Measurements from ENCODE around the gene SLC25A34. TPM values are rescaled to one million over a fixed set of nuclear protein-coding genes. Genes with fewer than 3 reads are reported as not detected.

SLC25A34 gene
- total and polyA plus RNA-seq, 2 of the 13 experiments (the other 11 are each of a cell fraction or from before 2014, with no cell fraction given): 0.13 to 0.18 TPM

- WGBS (ENCODE audit: low lambda C conversion rate): 80% methylated on average over 1 of the region's 5 CpGs
- no peak overlapping the region for H2AFZ ChIP-seq (ENCODE audit: low read length)
- intact Hi-C loops (cut with micrococcal nuclease; ENCODE audit: unreplicated experiment) (loop anchor here (10.0 kb wide), 1 partner anchor 63 kb away; the partner anchor contains the start of gene PLEKHM2), in situ Hi-C loops (cut with HindIII; ENCODE audit: extremely low pct_ligation_motif_present, low pct_unique_long_range_greater_than_20kb) (no loop called here)
- FAIRE-seq (no peak), ATAC-seq (no peak), DNase-seq (ENCODE audit: low spot score) (no peak)
- no peak overlapping the region for H3K9ac ChIP-seq (ENCODE audit: insufficient read depth, low read depth, low read length)
- no peaks in the 10 kb centered on the region for H3K79me2 ChIP-seq (ENCODE audit: insufficient read depth, low read length)
- H3K4me1 ChIP-seq (ENCODE audit: insufficient read depth, low read length): peaks cover 78% of the 10 kb centered on the region
- no TSS peak for BruUV-seq (replicated peaks)
- peaks cover 1 to 22% of the 10 kb centered on the region in 2 experiments for H3K27me3 ChIP-seq (ENCODE audit: control insufficient read depth in 1 of 2, insufficient read depth in 2 of 2, low read length in 2 of 2)
- CTCF ChIA-PET (ENCODE audit: low intra/inter-chr PET ratio, low total read pairs): no interaction called here
- peak overlapping the region in 1 of 3 experiments; percentile 1; a peak in 1 of 6 replicates for H3K4me3 ChIP-seq (replicated peaks in 1 of 3; ENCODE audit: insufficient read depth in 1 of 3, low read depth in 2 of 3, low read length in 3 of 3)
- H3K36me3 ChIP-seq (replicated peaks in 1 of 2; ENCODE audit: control insufficient read depth in 1 of 2, insufficient read depth in 2 of 2, low read length in 2 of 2): no peaks in the 10 kb centered on the region
- no peak overlapping the region for H3K4me2 ChIP-seq (ENCODE audit: low read depth, low read length)
- H3K9me3 ChIP-seq (ENCODE audit: low read length): no peaks in the 10 kb centered on the region
- no peak for TF ChIP-seq SKI (IDR thresholded peaks at IDR 0.05; ENCODE audit: partially characterized antibody)
- TF ChIP-seq NR2F2 (IDR thresholded peaks at IDR 0.05; ENCODE audit: borderline replicate concordance, low read depth): no peak
- no peak for TF ChIP-seq ZBTB14 (CRISPR knock-in tag; IDR thresholded peaks at IDR 0.05)
- no peak for TF ChIP-seq MXD3 (CRISPR knock-in tag; IDR thresholded peaks at IDR 0.05)
- TF ChIP-seq STAT5B (CRISPR knock-in tag; IDR thresholded peaks at IDR 0.05): no peak
- TF ChIP-seq ZNF691 (CRISPR knock-in tag; IDR thresholded peaks at IDR 0.05; ENCODE audit: borderline replicate concordance, low read depth): no peak
- TF ChIP-seq EP300 (IDR thresholded peaks at IDR 0.05; ENCODE audit: low read depth in 2 of 2, low read length in 2 of 2): no peak
- no peak for TF ChIP-seq EP300 (CRISPR knock-in tag; IDR thresholded peaks at IDR 0.05; ENCODE audit: borderline replicate concordance)
- no peak for TF ChIP-seq CREB1 (IDR thresholded peaks at IDR 0.05)
- TF ChIP-seq CREB1 (CRISPR knock-in tag; IDR thresholded peaks at IDR 0.05): no peak
- no peak for TF ChIP-seq ATF6 (CRISPR knock-in tag; conservative IDR thresholded peaks at IDR 0.05)
- TF ChIP-seq ZNF431 (CRISPR knock-in tag; IDR thresholded peaks at IDR 0.05; ENCODE audit: borderline replicate concordance, low read depth): no peak
- TF ChIP-seq ZNF207 (IDR thresholded peaks at IDR 0.05; ENCODE audit: borderline replicate concordance): no peak
- no peak for TF ChIP-seq BATF2 (CRISPR knock-in tag; IDR thresholded peaks at IDR 0.05)
- TF ChIP-seq MIER3 (CRISPR knock-in tag; IDR thresholded peaks at IDR 0.05; ENCODE audit: borderline replicate concordance): no peak
- TF ChIP-seq ZFY (CRISPR knock-in tag; IDR thresholded peaks at IDR 0.05): no peak
- no peak for TF ChIP-seq ZNF766 (CRISPR knock-in tag; IDR thresholded peaks at IDR 0.05; ENCODE audit: borderline replicate concordance)
- TF ChIP-seq ZNF572 (CRISPR knock-in tag; IDR thresholded peaks at IDR 0.05): no peak
- no peak for TF ChIP-seq IRF2 (CRISPR knock-in tag; IDR thresholded peaks at IDR 0.05)
- no peak for TF ChIP-seq HMGA1 (CRISPR knock-in tag; conservative IDR thresholded peaks at IDR 0.05)
- no peak for TF ChIP-seq ZC3H13 (CRISPR knock-in tag; IDR thresholded peaks at IDR 0.05)
- TF ChIP-seq KLF12 (CRISPR knock-in tag; IDR thresholded peaks at IDR 0.05; ENCODE audit: borderline replicate concordance): no peak
- POLR2A ChIA-PET: no interaction called here
- no peaks in the 10 kb centered on the region for H4K20me1 ChIP-seq (ENCODE audit: insufficient read depth, low read length)
- H3K27ac ChIP-seq (ENCODE audit: extremely low read length, insufficient read depth, low read length): no peak overlapping the region
Measured at GRCh38 chr1:15748264-15748663, 12.2 kb downstream of the SLC25A34 start.
